Dermis blood vessel endothelial cell (primary cell): ENCODE measurements around the gene DDX23. TPM values are rescaled to one million over a fixed set of nuclear protein-coding genes. Genes with fewer than 3 reads are reported as not detected.
"Not testable (repeated sequence)": the region's sequence is repeated elsewhere in the genome, so short reads cannot be mapped to it uniquely, and the experiment has no call there.

Source experiments
- DNase-seq: peaks from one replicate; pipeline ENCODE4 v3.0.0; 2010
- total RNA-seq: library from RNA; depleted of rRNA; stranded (reverse); fragments of >200 nt; gene quantifications from 2 replicates; pipeline ENCODE4 v1.2.3, GENCODE V29; 2014

The DDX23 gene
- total RNA-seq, 1 donor from 2014 or later = 115 TPM

GRCh38 chr12:48861111-48861510 is 9.1 kb upstream of the DDX23 start:
- no peak for DNase-seq

GRCh38 chr12:48860236-48860635 is 8.3 kb upstream of the DDX23 start:
- DNase-seq = not testable (repeated sequence)

- DNase-seq = no peak
Observed at GRCh38 chr12:48859607-48860006, 7.6 kb upstream of the DDX23 start.

GRCh38 chr12:48858043-48858442 is 6.1 kb upstream of the DDX23 start:
- DNase-seq = no peak

GRCh38 chr12:48857278-48857994 is 5.5 kb upstream of the DDX23 start:
- no peak for DNase-seq

GRCh38 chr12:48856379-48856778 is 4.4 kb upstream of the DDX23 start:
- DNase-seq = no peak

GRCh38 chr12:48854932-48855331 is 3.0 kb upstream of the DDX23 start:
- DNase-seq = not testable (repeated sequence)

- no peak for DNase-seq
Observed at GRCh38 chr12:48854488-48854887, 2.5 kb upstream of the DDX23 start.

GRCh38 chr12:48852734-48853688 is 1.0 kb upstream of the DDX23 start:
- peak; percentile 96 for DNase-seq

GRCh38 chr12:48842021-48842420 is 9.9 kb downstream of the DDX23 start:
- DNase-seq = not testable (repeated sequence)

- DNase-seq = no peak
Observed at GRCh38 chr12:48838048-48838447, 13.9 kb downstream of the DDX23 start.

GRCh38 chr12:48832321-48833060 is 19.5 kb downstream of the DDX23 start:
- DNase-seq = no peak

GRCh38 chr12:48831257-48831656 is 20.7 kb downstream of the DDX23 start:
- no peak for DNase-seq

- DNase-seq = no peak
Observed at GRCh38 chr12:48828841-48829575, 23.0 kb downstream of the DDX23 start.

GRCh38 chr12:48828293-48828692 is 23.7 kb downstream of the DDX23 start:
- DNase-seq = no peak

GRCh38 chr12:48827513-48828096 is 24.4 kb downstream of the DDX23 start:
- DNase-seq = no peak

- DNase-seq = no peak
Observed at GRCh38 chr12:48827026-48827425, 24.9 kb downstream of the DDX23 start.

- DNase-seq = no peak
Observed at GRCh38 chr12:48826209-48826855, 25.6 kb downstream of the DDX23 start.

GRCh38 chr12:48824905-48825304 is 27.1 kb downstream of the DDX23 start:
- DNase-seq = no peak

- DNase-seq = no peak
Observed at GRCh38 chr12:48824112-48824511, 27.9 kb downstream of the DDX23 start.

- no peak for DNase-seq
Observed at GRCh38 chr12:48823281-48823680, 28.7 kb downstream of the DDX23 start.
